Measurements from ENCODE around the gene ENTPD7.
"Not testable (repeated sequence)": the region's sequence is repeated elsewhere in the genome, so short reads cannot be mapped to it uniquely, and the experiment has no call there.

ENTPD7 gene, protein sequence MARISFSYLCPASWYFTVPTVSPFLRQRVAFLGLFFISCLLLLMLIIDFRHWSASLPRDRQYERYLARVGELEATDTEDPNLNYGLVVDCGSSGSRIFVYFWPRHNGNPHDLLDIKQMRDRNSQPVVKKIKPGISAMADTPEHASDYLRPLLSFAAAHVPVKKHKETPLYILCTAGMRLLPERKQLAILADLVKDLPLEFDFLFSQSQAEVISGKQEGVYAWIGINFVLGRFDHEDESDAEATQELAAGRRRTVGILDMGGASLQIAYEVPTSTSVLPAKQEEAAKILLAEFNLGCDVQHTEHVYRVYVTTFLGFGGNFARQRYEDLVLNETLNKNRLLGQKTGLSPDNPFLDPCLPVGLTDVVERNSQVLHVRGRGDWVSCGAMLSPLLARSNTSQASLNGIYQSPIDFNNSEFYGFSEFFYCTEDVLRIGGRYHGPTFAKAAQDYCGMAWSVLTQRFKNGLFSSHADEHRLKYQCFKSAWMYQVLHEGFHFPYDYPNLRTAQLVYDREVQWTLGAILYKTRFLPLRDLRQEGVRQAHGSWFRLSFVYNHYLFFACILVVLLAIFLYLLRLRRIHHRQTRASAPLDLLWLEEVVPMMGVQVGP

DNA sequence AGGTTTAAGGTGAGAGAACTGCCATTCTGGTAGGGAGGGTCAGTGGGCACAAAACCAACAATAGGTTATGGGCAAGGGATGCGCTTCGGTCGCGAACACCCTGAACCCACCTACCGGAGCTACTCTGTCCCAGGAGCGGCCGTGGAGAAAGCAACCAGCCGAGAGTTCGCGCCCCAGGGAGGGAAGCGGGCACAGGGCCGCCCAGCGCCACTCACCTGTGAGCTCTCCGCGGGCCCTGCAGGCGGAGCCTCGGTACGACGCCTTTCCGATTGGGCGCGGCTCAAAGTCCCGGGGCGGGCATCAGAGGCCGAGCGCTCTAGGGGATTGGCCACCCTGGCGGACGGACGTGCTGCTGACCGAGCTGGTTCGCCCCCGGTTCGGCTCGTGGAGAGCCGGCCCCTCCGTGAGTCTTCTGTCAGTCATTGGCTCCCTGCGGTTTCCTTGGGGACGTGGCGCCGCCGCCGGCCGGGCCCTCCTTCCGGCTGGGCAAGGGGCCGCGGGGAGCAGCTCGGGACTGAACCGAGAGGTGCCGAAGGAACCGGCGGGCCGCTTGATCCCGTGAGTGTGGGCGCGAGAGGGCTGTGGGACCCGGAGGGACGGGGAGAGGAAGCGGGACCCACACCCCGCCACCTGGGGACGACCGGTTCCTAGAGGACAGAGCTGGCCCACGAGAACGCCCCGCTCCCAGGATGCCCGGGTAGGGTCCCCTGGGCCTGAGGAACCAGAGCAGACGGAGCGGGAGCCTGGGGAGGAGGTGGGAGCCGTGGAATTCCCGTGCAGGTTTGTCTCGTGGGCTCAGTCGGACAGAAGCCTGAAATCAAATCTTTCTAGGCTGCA is at the start of gene ENTPD7:
TSS of gene ENTPD7 (plus strand) at position 479 of the 837 bp plus-strand sequence. CDS start 448 bp downstream, outside the sequence.
- DNase-seq (ENCODE audit: low read depth, low spot score), result peak; percentile 83

DNA sequence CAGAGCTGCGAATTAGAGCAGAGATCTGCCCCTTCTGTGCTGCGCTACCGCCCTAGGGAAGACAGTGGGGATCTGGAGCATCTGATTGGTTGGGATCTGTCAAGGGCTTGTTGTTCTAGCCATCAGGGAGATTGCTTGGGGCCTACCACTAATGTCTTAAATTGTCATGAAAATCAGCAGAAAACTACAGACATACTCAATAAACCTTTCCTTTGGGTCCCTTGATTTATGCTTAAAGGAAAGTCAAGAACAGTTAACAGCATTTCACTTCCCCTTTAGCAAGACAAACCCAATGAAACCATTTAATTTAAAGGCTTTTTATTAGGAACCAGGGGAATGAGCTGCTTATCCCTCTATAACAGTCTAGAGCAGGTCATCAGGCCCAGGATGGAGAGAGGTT is 49.1 kb upstream of the ENTPD7 start:
- DNase-seq (ENCODE audit: low read depth, low spot score), result no peak

DNA sequence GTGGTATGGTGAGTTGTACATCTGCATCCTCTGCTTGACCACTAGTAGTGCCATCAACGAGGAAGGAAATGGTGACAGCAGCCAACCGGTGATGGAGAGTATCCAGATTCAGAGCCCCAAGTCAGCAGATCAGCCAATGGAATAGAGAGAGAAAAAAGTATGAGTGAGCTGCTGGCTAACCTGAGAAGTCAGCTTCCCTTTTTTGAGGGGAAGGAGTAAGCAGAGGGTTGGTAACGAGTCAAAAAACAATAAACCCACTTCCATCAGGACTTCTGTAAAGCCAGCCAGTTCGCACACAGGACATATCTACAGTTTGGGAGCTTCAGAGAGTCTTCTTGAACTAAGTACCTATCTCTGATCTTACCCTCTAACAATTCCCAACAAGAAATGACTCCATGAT is 48.0 kb upstream of the ENTPD7 start:
- DNase-seq (ENCODE audit: low read depth, low spot score), result no peak

DNA sequence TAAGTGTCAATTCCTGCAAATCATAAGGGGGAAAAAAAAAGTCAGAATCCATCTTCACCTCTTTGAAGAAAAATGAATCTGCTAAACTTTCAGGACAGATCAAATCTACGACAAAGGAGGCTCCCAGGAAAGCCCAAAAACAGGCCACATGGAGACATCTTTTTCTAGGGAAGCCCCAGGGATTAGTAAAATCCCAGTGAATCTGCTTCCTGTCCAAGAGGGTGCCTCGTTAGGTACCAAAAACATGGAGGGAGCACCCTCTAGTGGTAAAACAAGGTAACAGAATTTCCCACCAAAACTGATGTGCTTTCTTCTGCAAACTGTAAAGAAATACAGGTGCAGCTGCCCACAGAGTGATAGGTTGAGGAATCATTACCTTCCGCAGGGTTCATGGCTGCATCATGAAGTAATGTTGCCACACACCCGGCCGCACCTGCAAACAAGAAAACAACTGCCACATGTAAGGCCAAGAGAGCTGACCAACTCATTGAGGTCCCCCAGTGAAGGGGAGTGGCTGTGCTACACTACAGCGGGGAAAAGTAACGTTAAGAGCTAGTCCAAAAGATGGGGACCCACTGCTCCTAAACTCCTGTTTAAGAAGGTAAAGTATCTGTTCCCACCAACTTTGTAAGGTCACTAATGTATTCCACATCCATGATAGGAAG is 47.0 kb upstream of the ENTPD7 start:
- DNase-seq (ENCODE audit: low read depth, low spot score), result no peak

DNA sequence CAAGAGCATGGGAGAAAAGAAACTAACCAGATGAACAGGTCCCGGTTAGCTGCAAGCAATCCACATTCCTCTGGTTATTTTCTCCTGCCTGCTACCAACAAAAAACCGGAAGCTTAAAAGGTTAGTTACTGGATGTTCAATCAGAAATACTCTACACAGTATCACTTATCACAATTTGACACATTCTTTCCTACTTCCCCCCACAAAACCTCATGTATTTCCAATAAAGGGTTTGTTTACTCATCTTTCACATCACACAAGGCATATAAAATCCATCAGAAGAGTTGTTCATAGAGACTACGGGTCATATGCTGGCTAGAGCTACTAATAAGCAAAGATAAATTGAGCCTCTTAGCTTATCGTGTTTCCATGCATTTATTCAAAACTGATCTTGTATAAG is 43.9 kb upstream of the ENTPD7 start:
- DNase-seq (ENCODE audit: low read depth, low spot score), result no peak

DNA sequence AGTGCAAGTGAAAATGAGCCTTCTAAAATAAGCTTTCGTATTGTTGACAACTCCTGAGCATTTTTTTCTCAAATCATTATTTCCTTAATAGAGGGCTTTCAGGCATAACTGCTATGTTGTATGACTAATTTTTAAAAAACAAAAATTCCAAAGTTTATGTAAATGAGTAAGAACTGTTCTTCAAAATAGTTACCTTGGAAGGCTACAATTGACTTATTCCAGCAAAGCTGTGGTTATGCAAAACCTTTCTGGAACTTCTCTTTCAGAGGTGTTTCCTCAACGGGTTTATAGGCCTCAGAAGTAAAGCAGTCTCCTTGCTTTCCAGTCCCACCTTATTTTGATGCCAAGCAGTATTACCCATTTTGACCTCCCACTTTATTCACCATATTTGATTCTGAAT is 41.6 kb upstream of the ENTPD7 start:
- DNase-seq (ENCODE audit: low read depth, low spot score), result no peak

DNA sequence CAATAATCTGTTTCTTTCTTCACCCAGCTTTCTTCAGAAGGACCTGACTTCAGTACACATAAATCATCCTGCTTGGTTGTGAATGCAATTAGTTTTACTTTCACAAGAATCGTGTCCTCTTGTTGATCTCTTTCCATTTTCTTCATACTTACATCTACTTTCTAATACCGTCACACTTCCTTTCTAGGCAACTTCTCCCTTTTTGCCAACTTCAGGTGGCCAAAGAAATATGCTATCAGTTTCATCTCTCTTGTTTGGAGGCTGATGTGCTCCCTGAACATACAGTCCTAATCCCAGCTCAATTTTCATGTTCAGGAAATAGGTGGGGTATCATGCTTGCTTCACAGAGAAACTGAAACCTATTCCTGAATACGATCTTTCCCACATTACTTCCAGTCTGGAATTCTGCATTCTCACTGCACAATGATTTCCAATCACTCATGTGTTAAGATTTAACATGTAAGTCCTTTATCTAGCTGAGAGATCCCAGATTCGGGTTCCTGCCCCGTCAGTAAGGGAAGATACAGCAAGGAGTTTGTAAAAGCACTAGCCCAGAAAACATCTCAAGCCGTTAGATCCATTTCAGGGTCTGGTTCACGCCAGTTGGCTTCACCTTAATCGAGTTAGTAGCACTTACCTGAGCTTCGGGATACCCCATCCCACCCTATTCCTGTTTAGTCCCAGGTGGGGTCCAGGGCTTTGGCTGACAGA is 40.1 kb upstream of the ENTPD7 start:
- no peak for DNase-seq (ENCODE audit: low read depth, low spot score)

DNA sequence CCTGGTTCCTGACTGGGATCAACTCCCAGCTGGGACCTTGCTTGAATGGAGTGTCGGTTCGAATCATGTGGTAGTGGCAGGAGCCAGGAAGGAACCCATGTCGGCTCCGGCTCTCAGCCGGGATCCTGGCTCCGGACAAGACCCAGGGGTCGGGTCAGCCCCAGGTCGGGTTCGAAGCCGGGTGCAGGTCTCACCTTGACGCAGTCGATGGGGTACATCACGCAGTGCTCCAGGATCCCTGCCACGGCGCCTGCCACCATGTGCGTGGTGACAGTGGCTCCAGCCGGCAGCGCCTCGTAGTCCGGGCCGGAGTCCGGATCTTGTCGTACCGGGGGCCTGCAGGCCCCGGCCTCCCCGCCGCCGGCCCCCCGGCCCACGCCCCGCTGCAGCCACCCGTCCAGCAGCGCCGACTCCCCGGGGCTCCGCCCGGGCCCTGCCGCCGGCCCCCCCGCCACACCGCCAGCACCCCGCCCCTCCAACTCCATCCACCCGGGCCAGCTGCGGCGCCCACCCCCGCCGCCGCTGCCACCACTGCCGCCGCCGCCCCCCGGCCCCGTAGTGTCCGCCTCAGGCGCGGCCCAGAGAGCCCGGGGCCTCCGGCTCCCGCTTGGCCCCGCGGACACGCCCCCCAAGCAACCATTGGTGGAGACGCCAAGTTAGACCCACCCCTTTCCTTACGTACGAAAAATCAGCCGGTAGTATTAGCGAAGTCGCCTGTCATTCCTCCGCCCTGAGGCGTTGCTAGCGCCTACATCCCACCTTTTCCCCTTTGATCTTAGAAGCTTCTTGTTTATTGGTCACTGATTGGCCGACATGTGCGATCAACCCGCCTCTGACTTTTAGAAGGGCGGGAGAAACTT is 39.2 kb upstream of the ENTPD7 start, which contains the start of gene SLC25A28:
TSS of gene SLC25A28 (minus strand) at position 589 of the 860 bp plus-strand sequence. CDS start at position 485, 104 bp downstream.
- peak; percentile 87 for DNase-seq (ENCODE audit: low read depth, low spot score)

DNA sequence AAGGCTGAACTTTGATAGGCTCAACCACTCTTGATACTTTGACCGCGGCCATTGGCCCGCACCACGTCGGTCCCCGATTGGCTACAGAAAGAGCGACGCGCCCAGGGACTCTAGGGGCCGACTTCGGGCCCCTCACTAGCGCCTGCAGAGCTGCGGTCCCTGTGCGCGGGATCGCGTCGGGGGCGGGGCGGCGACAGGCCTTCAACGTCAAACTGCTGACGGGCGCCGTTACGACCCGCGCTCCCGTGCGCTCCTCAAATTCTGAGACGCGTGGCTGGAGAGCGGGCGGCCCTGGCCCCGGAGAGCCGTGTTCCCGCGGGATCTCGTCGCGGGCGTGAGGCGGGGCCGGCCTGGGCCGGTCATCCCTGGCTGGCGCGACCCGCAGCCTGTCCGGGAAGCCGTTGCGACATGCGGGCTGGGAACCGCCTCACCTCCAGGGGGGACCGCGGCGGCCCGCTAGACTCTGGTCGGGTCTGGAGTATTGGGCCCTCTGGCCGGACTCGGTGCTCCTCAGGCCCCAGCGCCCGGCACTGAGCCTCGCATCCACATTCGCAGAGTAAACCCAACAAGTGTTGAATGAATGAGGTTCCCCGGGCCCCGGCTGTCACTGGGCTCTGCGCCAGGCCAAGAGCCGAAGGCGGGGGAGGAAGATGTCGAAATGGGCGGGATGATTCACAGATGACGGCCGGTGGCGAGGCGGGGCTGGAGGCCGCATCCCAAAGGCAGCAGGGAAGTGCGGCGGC is 38.4 kb upstream of the ENTPD7 start:
- DNase-seq (ENCODE audit: low read depth, low spot score), result peak; percentile 65

DNA sequence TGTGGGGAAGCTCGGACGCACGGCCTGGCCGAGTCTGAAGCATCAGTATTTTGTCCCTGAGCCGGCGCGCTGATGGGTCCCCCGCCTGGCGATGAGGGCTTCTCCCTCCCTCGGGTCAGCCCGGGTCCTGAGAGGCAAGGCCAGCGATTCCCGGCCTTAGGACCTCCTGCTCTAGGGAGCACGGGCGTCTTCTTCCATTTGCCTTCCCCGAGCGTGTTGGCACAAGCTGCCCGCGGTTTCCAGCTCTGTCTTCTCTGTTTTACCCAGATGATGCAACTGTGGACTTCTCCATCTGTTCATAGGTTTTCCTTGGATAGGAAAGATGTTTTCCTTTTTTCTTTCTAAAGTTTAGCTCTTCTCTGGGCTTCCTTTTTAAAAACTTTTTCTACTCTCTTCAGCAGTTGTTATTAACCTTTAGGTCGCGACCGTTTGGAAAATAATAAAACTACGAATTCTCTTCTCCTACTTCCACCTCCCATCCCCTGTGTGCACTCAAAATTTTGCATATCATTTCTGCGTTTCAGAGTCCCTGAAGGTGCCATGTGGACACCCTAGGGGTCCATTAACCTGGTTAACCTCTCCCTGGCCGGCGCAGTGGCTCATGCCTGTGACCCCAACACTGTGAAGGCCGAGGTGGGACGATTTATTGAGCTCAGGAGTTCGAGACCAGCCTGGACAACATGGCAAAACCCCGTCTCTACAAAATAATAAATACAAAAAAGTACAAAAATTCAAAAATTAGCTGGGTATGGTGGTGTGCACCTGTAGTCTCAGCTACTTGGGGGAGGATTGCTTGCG is 37.7 kb upstream of the ENTPD7 start:
- no peak for DNase-seq (ENCODE audit: low read depth, low spot score)

DNA sequence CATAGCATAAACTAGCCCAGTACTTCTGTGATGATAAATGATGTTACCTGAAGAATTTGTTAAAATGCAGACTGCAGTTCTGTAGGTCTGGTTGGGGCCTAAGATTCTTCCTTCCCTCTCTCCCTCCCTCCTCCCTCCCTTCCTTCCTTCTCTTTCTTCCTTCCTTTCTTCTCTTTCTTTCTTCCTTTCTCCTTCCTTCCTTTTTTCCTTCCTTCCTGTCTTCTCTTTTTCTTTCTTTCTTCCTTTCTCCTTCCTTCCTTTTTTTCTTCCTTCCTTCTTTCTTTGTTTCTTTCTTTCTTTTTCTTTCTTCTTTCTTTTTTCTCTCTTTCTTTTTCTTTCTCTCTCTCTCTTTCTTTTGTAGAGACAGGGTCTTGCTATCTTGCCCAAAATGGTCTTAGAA is 35.4 kb upstream of the ENTPD7 start:
- no peak for DNase-seq (ENCODE audit: low read depth, low spot score)

DNA sequence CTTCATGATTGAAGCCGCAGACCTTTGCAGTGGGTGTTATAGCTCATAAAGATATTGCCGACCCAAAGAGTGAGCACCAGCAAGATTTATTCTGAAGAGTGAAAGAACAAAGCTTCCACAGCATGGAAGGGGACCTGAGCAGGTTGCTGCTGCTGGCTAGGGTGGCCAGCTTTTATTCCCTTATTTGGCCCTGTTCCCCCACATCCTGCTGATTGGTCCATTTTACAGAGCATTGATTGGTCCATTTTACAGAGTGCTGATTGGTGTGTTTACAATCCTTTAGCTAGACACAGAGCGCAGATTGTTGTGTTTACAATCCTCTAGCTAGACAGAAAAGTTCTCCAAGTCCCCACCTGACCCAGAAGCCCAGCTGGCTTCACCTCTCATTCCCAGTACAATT is 34.2 kb upstream of the ENTPD7 start:
- not testable (repeated sequence) for DNase-seq (ENCODE audit: low read depth, low spot score)

DNA sequence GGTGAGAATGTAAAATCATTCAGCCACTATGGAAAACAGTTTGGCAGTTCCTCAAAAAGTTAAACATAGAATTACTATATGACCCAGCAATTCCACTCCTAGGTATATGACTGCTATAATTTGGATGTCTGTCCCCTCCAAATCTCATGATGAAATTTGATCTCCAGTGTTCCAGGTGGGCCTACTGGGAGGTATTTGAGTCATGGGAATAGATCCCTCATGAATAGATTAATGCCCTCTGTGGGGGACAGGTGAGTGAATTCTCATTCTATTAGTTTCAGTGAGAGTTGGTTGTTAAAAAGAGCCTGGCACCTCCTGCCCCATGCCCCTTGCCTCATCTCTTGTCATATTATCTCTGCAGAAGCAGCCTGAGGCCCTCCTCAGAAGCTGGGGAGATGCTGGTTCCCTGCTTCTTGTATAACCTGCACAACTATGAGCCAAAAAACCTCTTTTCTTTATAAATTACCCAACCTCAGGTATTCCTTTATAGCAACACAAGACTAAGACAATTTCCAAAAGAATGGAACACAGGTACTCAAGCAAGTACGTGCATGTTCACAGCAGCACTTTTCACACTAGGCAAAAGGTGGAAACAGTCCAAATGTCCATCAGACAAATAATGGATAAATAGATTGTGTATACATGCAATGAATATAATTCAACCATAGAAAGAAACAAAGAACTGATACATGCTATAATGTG is 30.2 kb upstream of the ENTPD7 start:
- DNase-seq (ENCODE audit: low read depth, low spot score), result no peak

DNA sequence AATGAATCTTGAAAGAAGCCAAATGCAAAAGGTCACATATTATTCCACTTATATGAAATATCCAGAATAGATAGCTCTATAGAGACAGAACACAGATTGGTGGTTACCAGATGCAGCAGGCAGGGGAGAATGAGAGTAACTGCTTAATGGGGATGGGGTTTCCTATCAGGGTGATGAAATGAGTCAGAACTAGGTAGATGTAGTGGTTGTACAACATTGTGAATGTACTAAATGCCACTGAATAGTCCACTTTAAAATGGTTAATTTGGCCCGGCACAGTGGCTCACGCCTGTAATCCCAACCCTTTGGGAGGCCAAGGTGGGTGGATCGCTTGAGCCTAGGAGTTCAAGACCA is 29.7 kb upstream of the ENTPD7 start:
- no peak for DNase-seq (ENCODE audit: low read depth, low spot score)

DNA sequence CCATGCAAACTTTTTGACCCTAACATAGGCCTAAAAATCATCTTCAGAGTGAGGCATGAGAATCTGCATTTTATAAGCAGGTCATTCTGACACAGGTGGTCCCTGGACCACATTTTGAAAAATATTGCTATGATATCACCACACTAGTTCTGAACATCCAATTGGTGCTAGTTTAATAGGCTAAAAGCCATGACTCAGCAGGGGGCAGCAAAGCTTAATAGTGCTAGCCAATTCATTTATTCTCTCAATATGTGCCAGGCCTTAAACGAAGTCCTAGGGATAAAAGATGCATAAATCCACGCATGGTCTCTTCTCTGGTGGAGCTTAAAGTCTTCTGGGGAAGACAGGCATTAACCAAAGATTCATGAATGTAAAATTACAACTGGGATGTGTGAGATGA is 28.9 kb upstream of the ENTPD7 start:
- no peak for DNase-seq (ENCODE audit: low read depth, low spot score)

DNA sequence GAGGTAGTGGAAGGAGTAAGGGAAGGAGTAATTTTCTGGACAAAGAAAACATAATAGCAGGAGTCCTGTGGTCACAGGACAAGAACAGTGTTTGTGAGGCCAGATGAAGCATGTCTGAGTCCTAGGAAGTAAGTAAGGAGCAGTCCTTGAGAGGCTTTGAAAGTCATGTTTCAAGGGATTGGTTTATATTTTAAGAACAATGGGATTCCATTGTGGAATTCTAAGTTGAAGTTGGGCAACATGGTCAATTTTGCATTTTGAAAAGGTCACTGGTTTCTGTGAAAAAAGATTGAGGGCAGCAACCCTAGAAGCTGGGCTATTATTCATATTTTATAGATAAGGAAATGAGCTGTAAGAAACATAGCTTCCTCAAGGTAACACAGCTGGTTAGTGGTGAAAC is 28.3 kb upstream of the ENTPD7 start:
- DNase-seq (ENCODE audit: low read depth, low spot score), result no peak

DNA sequence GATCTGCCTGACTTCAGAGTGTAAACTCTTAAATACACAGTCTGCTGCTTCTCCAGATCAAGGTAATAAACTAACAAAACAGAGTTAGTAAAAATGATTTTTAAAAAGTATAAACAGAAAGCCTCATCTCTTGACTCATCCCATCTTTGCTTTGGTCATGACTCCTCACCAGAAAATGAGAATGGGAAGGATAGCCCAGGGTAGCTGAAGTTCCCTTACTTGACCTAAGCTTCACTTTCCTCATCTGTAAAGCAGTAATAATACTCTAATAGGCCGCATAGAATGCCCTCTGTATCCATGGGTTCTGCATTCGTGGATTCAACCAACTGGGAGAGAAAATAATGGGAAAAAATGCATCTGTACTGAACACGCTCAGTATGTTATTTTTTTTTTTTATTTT is 27.8 kb upstream of the ENTPD7 start:
- DNase-seq (ENCODE audit: low read depth, low spot score), result no peak

DNA sequence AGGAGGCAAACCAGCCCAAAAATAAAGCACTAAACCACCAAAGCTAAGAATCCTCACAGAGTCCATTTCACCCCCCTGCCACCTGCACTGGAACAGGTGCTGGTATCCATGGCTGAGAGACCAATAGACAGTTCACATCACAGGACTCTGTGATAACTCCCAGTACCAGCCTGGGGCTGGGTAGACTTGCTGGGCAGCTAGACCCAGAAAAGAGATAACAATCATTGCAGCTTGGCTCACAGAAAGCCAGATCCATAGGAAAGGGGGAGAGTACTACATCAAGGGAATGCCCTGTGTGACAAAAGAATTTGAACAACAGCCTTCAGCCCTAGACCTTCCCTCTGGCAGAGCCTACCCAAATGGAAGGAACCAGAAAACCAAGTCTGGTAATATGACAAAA is 25.5 kb upstream of the ENTPD7 start:
- no peak for DNase-seq (ENCODE audit: low read depth, low spot score)

Data from activated naive CD8-positive, alpha-beta T cell treated with anti-CD3 and anti-CD28 coated beads, Interleukin-2, amount 50 U/mL, for 16 hours (primary cell).